Ovary (tissue), 9 donors: ENCODE data around the gene ZNF853. TPM values are rescaled to one million over a fixed set of nuclear protein-coding genes. Genes with fewer than 3 reads are reported as not detected.

ENCODE experiments used
- DNase-seq, 5 donors: peaks; one replicate each; pipeline ENCODE4 v3.0.0-alpha.2; 2019 to 2020
- H3K27ac ChIP-seq, 2 donors: fragments of 200-600 bp; one replicate each; pipeline versions ENCODE4 v1.5.1 to v1.8.0; 2019 to 2022
- H3K27me3 ChIP-seq: fragments of 200-600 bp; one replicate; pipeline ENCODE4 v1.8.0; 2022
- H3K36me3 ChIP-seq: fragments of 200-600 bp; sonication (generic); one replicate; pipeline ENCODE4 v1.5.1; 2019
- H3K4me1 ChIP-seq: one replicate; pipeline ENCODE4 v1.8.1; 2013; ENCODE audit warnings: mild to moderate bottlenecking, moderate library complexity; ENCODE audit not compliant: insufficient read depth
- H3K4me3 ChIP-seq: fragments of 200-600 bp; sonication (generic); one replicate; pipeline ENCODE4 v1.5.1; 2017
- H3K9me3 ChIP-seq, 2 donors: fragments of 200-600 bp in 1 of 2; sonication (generic) in 1 of 2; one replicate each; pipeline versions ENCODE4 v1.5.1 to v1.8.1; 2013 to 2019; ENCODE audit warnings: mild to moderate bottlenecking in 1 of 2, moderate library complexity in 1 of 2
- CTCF ChIP-seq, 3 donors: fragments of 450-650 bp in 2 of 3; fragments of 200-600 bp in 1 of 3; IDR thresholded peaks; one replicate each; pipeline versions ENCODE4 v1.5.1 to v1.8.0; 2016 to 2022; ENCODE audit warnings: antibody characterized with exemption in 3 of 3, mild to moderate bottlenecking in 1 of 3
- EP300 ChIP-seq: sonication (generic); formaldehyde crosslinking; IDR thresholded peaks from one replicate; pipeline ENCODE4 v1.6.1; 2017; ENCODE audit warnings: antibody characterized with exemption
- POLR2A ChIP-seq: fragments of 450-650 bp; IDR thresholded peaks from one replicate; pipeline ENCODE4 v1.6.1; 2017; ENCODE audit warnings: antibody characterized with exemption, mild to moderate bottlenecking, moderate library complexity
- WGBS, 3 donors: extraction: QIAGEN DNeasy Blood & Tissue Kit in 1 of 3; methylation state at CpG; one replicate each; pipeline versions ENCODE4 v1.1.5 to v1.1.7; 2013 to 2017; 5-methylcytosine and 5-hydroxymethylcytosine counted together
- intact Hi-C, 4 donors: fragments of 100-400 bp; cut with DNase I; formaldehyde crosslinking; loops; one replicate each; pipeline versions ENCODE4 v1.11.0 to v1.15.1; 2022 to 2023
- polyA plus RNA-seq, 2 donors: library from polyadenylated mRNA; stranded (reverse); fragments of 200-250 nt in 1 of 2; fragments of 350-450 nt in 1 of 2; fragmentation: Illumina TruSeq in 1 of 2; extraction: RNeasy Lipid Tissue Mini Kit (QIAGEN cat#74804) in 1 of 2; gene quantifications; one replicate each; pipeline ENCODE4 v1.2.3, GENCODE V29; 2013 to 2014
- total RNA-seq, 7 donors: library from RNA; depleted of rRNA in 2 of 7; stranded (reverse); fragments of >200 nt in 2 of 7; fragmentation: NEBNext Ultra II Directional in 3 of 7; extraction: Animal tissue kit (Norgen Biotek cat#: 25700) in 3 of 7; gene quantifications; one replicate each; pipeline versions ENCODE4 v1.1.0 to v1.2.4, GENCODE V29; 2016 to 2023
- donor health status: DM: no; HTN: no; CAD: no; lungs with moderate emphysema.
- donor health status: DM: no; HTN: no; CAD: no.
- donor health status: Bipolar disorder and iron deficiency.
- donor health status: DM: yes; HTN: yes; CAD: no.
- donor health status: DM: no; HTN: no; CAD: no.
- donor health status: DM: yes; HTN: yes; CAD: no.

Gene ZNF853
- total and polyA plus RNA-seq, 9 donors, result 9.1 to 25.9 (median 18.5) TPM

DNA sequence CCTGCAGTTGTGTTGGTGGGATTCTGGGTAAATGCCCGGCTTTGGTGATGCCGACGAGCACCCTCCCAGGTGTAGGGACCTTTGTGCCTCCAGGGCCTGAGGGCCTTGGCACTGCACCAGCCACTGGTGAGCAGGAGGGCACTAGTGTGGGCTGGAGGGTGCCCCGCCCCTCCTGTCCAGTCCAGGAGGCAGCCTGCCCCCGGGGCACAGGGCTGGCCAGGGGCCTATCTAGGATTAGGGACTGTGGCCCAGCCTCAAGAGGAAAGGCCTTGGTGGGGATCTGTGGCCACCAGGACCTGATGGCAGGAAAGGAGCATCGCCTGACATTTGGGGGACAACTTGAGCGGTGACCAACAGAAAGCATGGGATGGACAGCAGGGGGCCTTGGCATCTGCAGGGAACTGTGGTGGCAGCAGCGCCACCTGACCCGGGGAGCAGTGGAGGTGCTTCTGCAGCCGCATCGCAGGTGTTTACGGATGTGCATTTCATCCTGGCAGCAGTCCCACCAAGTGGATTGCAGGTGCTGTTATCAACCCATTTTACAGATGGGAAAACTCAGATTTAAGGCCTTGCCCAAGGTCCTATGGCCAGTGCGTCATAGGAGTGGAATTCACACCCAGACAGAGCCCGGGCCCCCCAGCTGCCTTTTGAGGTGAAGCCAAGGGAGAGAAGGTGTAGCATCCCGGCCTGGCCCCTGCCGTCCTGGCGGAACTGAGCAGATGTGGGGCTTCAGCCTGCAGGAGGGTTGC, 32.8 kb downstream of the ZNF853 start:
- DNase-seq, result no peak
- 80 to 88% (median 87%) methylated on average over 17 of the region's 17 CpGs for WGBS, 3 donors
- no peak overlapping the region for H3K27ac ChIP-seq
- no peaks in the 10 kb centered on the region for H3K36me3 ChIP-seq
- intact Hi-C loops, result no loop called here
- H3K27me3 ChIP-seq, result no peaks in the 10 kb centered on the region
- no peaks in the 10 kb centered on the region for H3K9me3 ChIP-seq
- no peak overlapping the region for H3K4me3 ChIP-seq
- TF ChIP-seq POLR2A (no peak), CTCF (IDR thresholded peaks at IDR 0.05) (no peak), EP300 (no peak)
- no peaks in the 10 kb centered on the region for H3K4me1 ChIP-seq

DNA sequence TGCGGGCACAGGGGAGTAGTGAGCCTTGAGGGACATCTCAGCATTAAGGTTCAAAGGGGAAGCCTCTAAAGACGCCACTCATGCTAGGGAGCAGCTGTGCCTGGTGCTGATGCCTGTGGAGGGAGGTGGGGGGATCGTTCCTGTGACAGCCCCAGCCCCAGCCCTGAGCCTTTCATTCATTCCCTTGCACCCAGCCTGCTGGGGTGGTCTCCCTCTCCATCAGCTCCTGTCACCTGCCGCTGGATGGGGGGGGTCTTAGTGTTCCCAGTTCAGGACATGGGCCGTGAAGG, 33.4 kb downstream of the ZNF853 start:
- Histone ChIP-seq H3K4me1 (no peaks in the 10 kb centered on the region), H3K36me3 (no peaks in the 10 kb centered on the region), H3K27me3 (no peaks in the 10 kb centered on the region), H3K27ac (no peak overlapping the region), H3K4me3 (no peak overlapping the region), H3K9me3 (no peaks in the 10 kb centered on the region)
- 87 to 93% (median 89%) methylated on average over 5 of the region's 5 CpGs for WGBS, 3 donors
- intact Hi-C loops, result no loop called here
- no peak for DNase-seq
- TF ChIP-seq EP300 (no peak), POLR2A (no peak), CTCF (IDR thresholded peaks at IDR 0.05) (no peak)

GRCh38 chr7:6649241-6649961, 34.0 kb downstream of the ZNF853 start:
- H3K36me3 ChIP-seq, result no peaks in the 10 kb centered on the region
- intact Hi-C loops, result no loop called here
- no peaks in the 10 kb centered on the region for H3K27me3 ChIP-seq
- H3K4me1 ChIP-seq, result no peaks in the 10 kb centered on the region
- H3K27ac ChIP-seq, result no peak overlapping the region
- DNase-seq, result no peak
- TF ChIP-seq POLR2A, result no peak
- no peak for TF ChIP-seq CTCF (IDR thresholded peaks at IDR 0.05)
- TF ChIP-seq EP300, result no peak
- no peak overlapping the region for H3K4me3 ChIP-seq
- no peaks in the 10 kb centered on the region for H3K9me3 ChIP-seq
- 78 to 85% (median 80%) methylated on average over 13 of the region's 13 CpGs for WGBS, 3 donors

DNA sequence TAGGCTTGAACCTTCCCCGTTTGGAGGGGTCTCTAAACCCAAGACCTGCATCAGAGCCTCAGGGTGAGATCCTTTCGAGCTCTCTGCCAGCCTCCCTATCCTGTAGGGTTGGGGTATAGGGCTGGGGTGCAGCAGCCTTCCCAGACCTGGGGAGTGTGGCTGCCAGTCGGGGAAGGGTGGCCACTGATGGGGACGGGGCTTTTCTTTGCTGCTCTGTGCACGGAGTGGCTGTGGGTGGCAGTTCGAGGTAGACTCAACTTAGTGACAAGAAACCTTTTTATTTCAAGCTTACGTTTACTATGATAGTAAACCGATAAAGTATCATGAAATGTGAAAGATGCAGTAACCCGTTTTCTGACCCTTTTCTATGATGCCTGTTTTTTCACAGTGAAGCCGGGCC, 34.7 kb downstream of the ZNF853 start:
- peak in 1 of 5 donors; percentile 16 for DNase-seq
- Histone ChIP-seq H3K4me1 (no peaks in the 10 kb centered on the region), H3K27me3 (no peaks in the 10 kb centered on the region), H3K36me3 (no peaks in the 10 kb centered on the region), H3K4me3 (no peak overlapping the region), H3K9me3 (no peaks in the 10 kb centered on the region), H3K27ac (no peak overlapping the region)
- TF ChIP-seq POLR2A, result no peak
- no peak for TF ChIP-seq CTCF (IDR thresholded peaks at IDR 0.05)
- no peak for TF ChIP-seq EP300
- intact Hi-C loops, result no loop called here
- 94 to 96% (median 95%) methylated on average over 10 of the region's 10 CpGs for WGBS, 3 donors
